Mucosa of descending colon (tissue), 3 donors: ENCODE results near the gene UBC. TPM values are rescaled to one million over a fixed set of nuclear protein-coding genes. Genes with fewer than 3 reads are reported as not detected.

ENCODE experiments used
- ATAC-seq: fragments of 200-7000 bp; cut with Tn5 transposase; one replicate; pipeline ENCODE4 v1.9.1; 2020; ENCODE audit warnings: mild to moderate bottlenecking, moderate library complexity
- DNase-seq, 3 donors: peaks; one replicate each; pipeline ENCODE4 v3.0.0-alpha.2; 2020
- H3K36me3 ChIP-seq: fragments of 200-600 bp; one replicate; pipeline ENCODE4 v1.8.0; 2021; ENCODE audit warnings: low read depth, mild to moderate bottlenecking
- H3K4me1 ChIP-seq: fragments of 200-600 bp; one replicate; pipeline ENCODE4 v1.8.0; 2021; ENCODE audit warnings: low read depth, mild to moderate bottlenecking
- H3K4me3 ChIP-seq: fragments of 200-600 bp; one replicate; pipeline ENCODE4 v1.8.0; 2021; ENCODE audit warnings: mild to moderate bottlenecking
- H3K9me3 ChIP-seq: fragments of 200-600 bp; one replicate; pipeline ENCODE4 v1.8.0; 2021; ENCODE audit warnings: mild to moderate bottlenecking
- CTCF ChIP-seq: fragments of 200-600 bp; IDR thresholded peaks from one replicate; pipeline ENCODE4 v1.8.0; 2022; ENCODE audit warnings: antibody characterized with exemption, mild to moderate bottlenecking
- intact Hi-C, 2 donors: fragments of 100-400 bp; cut with DNase I in 1 of 2; cut with micrococcal nuclease in 1 of 2; formaldehyde crosslinking; loops; one replicate each; pipeline versions ENCODE4 v1.11.0 to v1.11.1; 2022; cut with DNase I, micrococcal nuclease
- total RNA-seq, 3 donors: library from RNA; stranded (reverse); fragmentation: NEBNext Ultra II Directional in 2 of 3; extraction: Animal tissue kit (Norgen Biotek cat#: 25700) in 2 of 3; gene quantifications; one replicate each; pipeline versions ENCODE4 v1.2.1 to v1.2.4, GENCODE V29; 2021 to 2023
- donor health status: DM: no; HTN: no; CAD: no; lungs with moderate emphysema.
- donor health status: DM: no; HTN: no; CAD: no.
- donor health status: DM: no; HTN: yes; CAD: no.

UBC gene
- total RNA-seq, 3 donors from 2014 or later, result 1,242 to 1,563 (median 1,498) TPM

GRCh38 chr12:124867401-124867930 lies 47.0 kb downstream of the UBC start:
- peak in 1 of 3 donors; percentile 44 for DNase-seq
- TF ChIP-seq CTCF, result no peak
- H3K9me3 ChIP-seq, result no peaks in the 10 kb centered on the region
- ATAC-seq, result peak; percentile 19
- intact Hi-C loops, result no loop called here
- H3K36me3 ChIP-seq, result no peaks in the 10 kb centered on the region
- H3K4me1 ChIP-seq, result peaks cover 14% of the 10 kb centered on the region
- no peak overlapping the region for H3K4me3 ChIP-seq

- Histone ChIP-seq H3K9me3 (no peaks in the 10 kb centered on the region), H3K36me3 (no peaks in the 10 kb centered on the region), H3K4me3 (no peak overlapping the region), H3K4me1 (peaks cover 15% of the 10 kb centered on the region)
- no peak for ATAC-seq
- intact Hi-C loops, result no loop called here
- DNase-seq, result no peak
- TF ChIP-seq CTCF, result no peak
These were observed 47.5 kb downstream of the UBC start for GRCh38 chr12:124866883-124867400.

GRCh38 chr12:124866195-124866882 lies 48.1 kb downstream of the UBC start:
- H3K4me3 ChIP-seq, result no peak overlapping the region
- no peaks in the 10 kb centered on the region for H3K36me3 ChIP-seq
- H3K4me1 ChIP-seq, result peaks cover 15% of the 10 kb centered on the region
- intact Hi-C loops, result no loop called here
- no peak for ATAC-seq
- H3K9me3 ChIP-seq, result no peaks in the 10 kb centered on the region
- no peak for TF ChIP-seq CTCF
- DNase-seq, result no peak

- Histone ChIP-seq H3K4me3 (no peak overlapping the region), H3K4me1 (peaks cover 15% of the 10 kb centered on the region), H3K9me3 (no peaks in the 10 kb centered on the region), H3K36me3 (no peaks in the 10 kb centered on the region)
- DNase-seq (no peak), ATAC-seq (no peak)
- intact Hi-C loops, result no loop called here
- no peak for TF ChIP-seq CTCF
These were observed 48.7 kb downstream of the UBC start for GRCh38 chr12:124865728-124866127.

- DNase-seq, result peak in 2 of 3 donors; percentile 29 to 53
- ATAC-seq, result no peak
- Histone ChIP-seq H3K4me1 (peaks cover 15% of the 10 kb centered on the region), H3K9me3 (no peaks in the 10 kb centered on the region), H3K4me3 (no peak overlapping the region), H3K36me3 (no peaks in the 10 kb centered on the region)
- intact Hi-C loops, result no loop called here
- TF ChIP-seq CTCF, result no peak
These were observed 50.1 kb downstream of the UBC start for GRCh38 chr12:124864326-124864752.
